GM18511 (cell line): Measurements from ENCODE around the gene SLC24A4.

Experiments used
- ATAC-seq: cut with Tn5 transposase; IDR thresholded peaks from one replicate; pipeline ENCODE4 v1.9.1; 2021; ENCODE audit warnings: mild to moderate bottlenecking, moderate library complexity; ENCODE audit not compliant: unreplicated experiment

Gene SLC24A4

GRCh38 chr14:92433407-92433806 lies 110.4 kb downstream of the SLC24A4 start:
- no peak for ATAC-seq

GRCh38 chr14:92435154-92435553 lies 112.2 kb downstream of the SLC24A4 start:
- no peak for ATAC-seq

- no peak for ATAC-seq
Observed at GRCh38 chr14:92436115-92436776, 113.3 kb downstream of the SLC24A4 start.

- ATAC-seq = no peak
Observed at GRCh38 chr14:92437309-92437708, 114.3 kb downstream of the SLC24A4 start.

GRCh38 chr14:92437729-92438285 lies 114.8 kb downstream of the SLC24A4 start:
- ATAC-seq = no peak

DNA sequence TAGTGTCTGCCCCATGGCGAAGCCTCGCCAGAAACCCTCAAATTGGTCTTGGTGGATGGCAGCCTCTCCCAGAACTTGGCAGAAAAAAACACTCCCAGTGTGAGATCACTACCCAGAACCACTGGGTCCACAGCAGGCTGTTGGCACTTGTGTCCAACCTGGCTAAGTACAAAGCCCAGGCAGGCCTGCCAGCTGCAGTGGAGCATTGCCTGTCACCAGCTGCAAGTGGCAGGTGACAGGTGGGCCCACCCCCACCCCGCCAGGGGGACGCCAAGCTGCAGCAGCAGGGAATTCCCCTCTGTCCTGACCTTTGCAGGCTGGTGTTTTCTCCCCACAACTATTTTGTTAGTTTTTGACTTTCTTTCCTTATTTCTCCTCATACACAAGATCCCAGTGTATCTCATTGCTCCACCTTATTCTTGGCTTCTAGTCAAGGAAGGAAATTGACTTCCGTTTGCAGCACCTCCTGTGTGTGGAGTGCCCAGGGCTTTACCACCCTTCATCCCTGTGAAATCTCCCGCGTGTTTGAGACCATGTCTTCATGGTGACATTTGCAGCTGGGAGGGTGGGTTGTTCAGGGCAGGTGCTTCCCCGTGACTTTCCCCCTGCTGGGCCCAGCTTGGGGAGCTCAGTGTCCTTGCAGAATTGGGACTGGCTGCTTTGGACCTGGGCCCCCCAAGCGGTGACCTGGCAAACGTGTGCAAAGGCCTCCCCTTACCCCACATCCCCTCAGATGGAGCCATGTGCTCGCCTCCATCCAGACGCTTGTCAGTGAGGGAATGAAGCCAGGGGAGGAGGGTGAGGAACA lies 116.8 kb downstream of the SLC24A4 start:
- ATAC-seq = no peak

- no peak for ATAC-seq
Observed at GRCh38 chr14:92440345-92441003, 117.5 kb downstream of the SLC24A4 start.

GRCh38 chr14:92441751-92442504 lies 119.0 kb downstream of the SLC24A4 start:
- ATAC-seq = no peak

DNA sequence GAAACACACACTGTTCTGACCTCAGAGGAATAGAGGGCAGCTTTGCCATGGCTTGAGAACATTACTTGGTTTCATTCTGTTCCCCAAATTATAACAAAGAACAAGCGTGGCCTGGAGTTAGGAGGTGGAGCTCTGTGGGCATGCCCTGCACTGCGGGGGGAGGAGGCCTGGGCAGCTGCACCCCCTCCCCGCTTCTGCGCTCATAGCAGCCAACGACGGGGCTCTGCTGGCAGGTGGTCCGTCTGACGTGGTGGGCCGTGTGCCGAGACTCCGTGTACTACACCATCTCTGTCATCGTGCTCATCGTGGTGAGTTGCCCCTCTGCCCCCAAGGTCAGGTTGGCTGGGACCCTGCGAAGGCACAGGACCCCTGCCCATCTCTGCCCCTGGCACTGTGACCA lies 120.2 kb downstream of the SLC24A4 start:
- ATAC-seq = no peak

- no peak for ATAC-seq
Observed at GRCh38 chr14:92443741-92444140, 120.8 kb downstream of the SLC24A4 start.

GRCh38 chr14:92446771-92447170 lies 123.8 kb downstream of the SLC24A4 start:
- ATAC-seq = no peak

GRCh38 chr14:92447416-92448197 lies 124.6 kb downstream of the SLC24A4 start:
- ATAC-seq = no peak

DNA sequence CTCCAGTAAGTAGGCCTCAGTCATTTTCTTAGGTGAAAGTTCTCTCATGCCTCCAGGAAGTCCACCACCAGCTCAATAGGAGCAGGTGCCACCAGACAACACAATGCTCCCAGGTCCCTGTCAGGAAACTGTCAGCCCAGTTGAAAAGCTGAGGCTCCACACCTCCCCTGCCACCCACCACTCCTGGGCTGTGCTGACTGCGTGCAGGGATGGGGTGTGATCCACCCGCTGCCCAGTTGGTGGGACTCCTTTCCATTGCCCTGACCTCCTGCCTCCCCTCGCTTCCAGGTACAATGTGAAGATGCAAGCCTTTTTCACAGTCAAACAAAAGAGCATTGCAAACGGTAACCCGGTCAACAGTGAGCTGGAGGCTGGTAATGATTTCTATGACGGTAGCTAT lies 125.8 kb downstream of the SLC24A4 start:
- no peak for ATAC-seq

DNA sequence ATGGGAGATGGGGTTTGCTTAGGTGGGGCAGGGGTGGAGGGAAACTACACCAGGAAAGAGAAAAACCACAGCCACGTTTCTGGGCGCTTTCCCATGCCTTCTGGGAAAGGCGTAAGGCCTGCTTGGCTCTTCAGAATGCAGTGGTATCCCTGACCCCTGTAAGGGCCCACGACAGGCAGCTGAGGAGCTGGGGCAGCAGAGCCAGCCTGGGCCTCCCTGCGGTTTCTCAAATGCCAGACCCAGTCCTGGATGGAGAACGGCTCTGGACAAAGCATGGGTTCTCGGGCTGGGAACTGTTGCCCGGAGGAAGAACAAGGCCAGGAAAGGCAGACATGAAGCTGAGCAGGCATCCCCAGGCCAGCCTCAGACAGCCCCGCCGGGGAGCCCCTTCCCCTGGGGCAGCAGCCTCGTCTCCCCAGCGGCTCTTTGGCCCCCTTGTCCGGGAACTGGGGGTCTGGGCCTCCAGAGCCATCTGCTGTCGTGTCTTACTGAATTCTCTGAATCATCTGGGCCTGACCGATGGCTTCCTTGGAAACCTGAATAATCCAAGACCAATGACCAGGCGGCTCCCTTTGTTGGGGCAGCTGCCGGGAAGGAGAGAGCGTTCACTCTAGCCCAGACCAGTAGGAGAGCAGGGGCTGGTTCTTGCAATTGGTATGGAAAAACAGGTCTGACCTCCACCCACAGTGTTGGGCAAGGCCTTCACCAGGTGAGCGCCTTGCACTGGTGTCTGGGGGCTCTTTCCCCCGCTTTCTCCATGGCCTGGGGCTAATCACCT lies 126.6 kb downstream of the SLC24A4 start:
- no peak for ATAC-seq

GRCh38 chr14:92450351-92451070 lies 127.5 kb downstream of the SLC24A4 start:
- ATAC-seq = no peak

GRCh38 chr14:92451245-92451644 lies 128.3 kb downstream of the SLC24A4 start:
- no peak for ATAC-seq

- no peak for ATAC-seq
Observed at GRCh38 chr14:92451755-92452154, 128.8 kb downstream of the SLC24A4 start.

DNA sequence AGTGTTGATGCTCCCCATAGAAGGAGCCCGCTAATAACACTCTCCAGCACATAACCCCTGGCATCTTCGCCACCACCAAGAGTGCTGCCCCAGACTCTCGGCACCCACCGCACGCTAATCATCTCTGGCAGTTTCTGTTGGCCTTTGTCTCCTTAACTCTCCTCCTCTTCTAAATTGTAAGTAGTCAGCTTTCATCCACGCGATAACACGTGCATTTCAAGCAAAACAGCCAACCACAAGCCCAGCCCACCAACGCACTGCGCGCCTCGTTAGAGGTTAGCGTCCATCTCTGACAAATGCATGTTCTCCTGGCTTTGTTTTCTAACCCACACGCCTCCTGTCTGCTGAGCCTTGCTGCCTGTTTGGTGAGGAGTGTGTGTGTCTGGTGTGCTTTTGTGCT lies 129.5 kb downstream of the SLC24A4 start:
- ATAC-seq = no peak

DNA sequence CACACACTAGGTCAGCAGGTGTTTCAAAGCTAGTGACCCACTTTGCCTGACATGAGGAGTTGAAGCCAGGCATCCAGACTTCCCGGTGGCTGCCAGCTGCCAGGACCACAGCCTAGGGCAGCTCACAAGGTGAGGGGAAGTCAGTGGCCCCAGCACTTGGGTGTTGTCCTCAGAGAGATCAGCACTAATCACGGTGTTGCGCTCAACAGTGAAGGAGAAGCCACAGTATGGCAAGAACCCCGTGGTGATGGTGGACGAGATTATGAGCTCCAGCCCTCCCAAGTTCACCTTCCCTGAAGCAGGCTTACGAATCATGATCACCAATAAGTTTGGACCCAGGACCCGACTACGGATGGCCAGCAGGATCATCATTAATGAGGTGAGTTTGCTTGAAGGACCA lies 130.7 kb downstream of the SLC24A4 start:
- ATAC-seq = no peak
